ENCODE results near the gene THADA. TPM values are rescaled to one million over a fixed set of nuclear protein-coding genes. Genes with fewer than 3 reads are reported as not detected.

The THADA gene
- total RNA-seq, 1 experiment from 2014 or later = 20.1 TPM

- Histone ChIP-seq H3K4me1 (ENCODE audit: insufficient read depth, low read length) (no peaks in the 10 kb centered on the region), H3K18ac (ENCODE audit: insufficient read length, low read depth, low read length) (no peak overlapping the region), H3K27me3 (ENCODE audit: insufficient read depth, low read length) (no peaks in the 10 kb centered on the region), H3K79me2 (ENCODE audit: insufficient read depth, low read length) (no peaks in the 10 kb centered on the region), H3K23me2 (ENCODE audit: insufficient read length, low read depth, low read length, poor library complexity, severe bottlenecking) (no peaks in the 10 kb centered on the region), H4K91ac (ENCODE audit: insufficient read length, low read depth, low read length) (no peak overlapping the region), H3K9me3 (ENCODE audit: control insufficient read depth, low read depth, low read length) (no peaks in the 10 kb centered on the region), H2BK5ac (ENCODE audit: insufficient read length, low read length) (no peak overlapping the region), H3K14ac (ENCODE audit: insufficient read depth, low read length) (no peak overlapping the region), H3K27ac (ENCODE audit: insufficient read length, low read depth, low read length) (no peak overlapping the region), H4K20me1 (ENCODE audit: control insufficient read depth, insufficient read depth, insufficient read length) (no peaks in the 10 kb centered on the region), H3K4ac (ENCODE audit: low read depth, low read length) (no peak overlapping the region), H3T11ph (ENCODE audit: low read length) (no peak overlapping the region), H3K23ac (ENCODE audit: insufficient read length, low read depth, low read length) (no peak overlapping the region), H2BK12ac (ENCODE audit: insufficient read length, low read depth, low read length) (no peak overlapping the region), H2AFZ (ENCODE audit: low read length) (no peak overlapping the region), H3K4me2 (ENCODE audit: insufficient read depth, insufficient read length, low read length) (no peak overlapping the region), H2BK15ac (ENCODE audit: low read depth, low read length) (no peak overlapping the region), H3K56ac (ENCODE audit: insufficient read length, low read depth, low read length) (no peak overlapping the region), H2BK120ac (ENCODE audit: low read depth, low read length, poor library complexity, severe bottlenecking) (no peak overlapping the region), H3K79me1 (ENCODE audit: insufficient read depth, low read depth, low read length, poor library complexity, severe bottlenecking) (no peaks in the 10 kb centered on the region), H2AK5ac (ENCODE audit: insufficient read length, low read length) (no peak overlapping the region), H4K5ac (ENCODE audit: insufficient read length, low read depth, low read length) (no peak overlapping the region), H3K9ac (ENCODE audit: extremely low read depth, insufficient read length, low read length) (no peak overlapping the region), H4K8ac (replicated peaks; ENCODE audit: insufficient read length, low read depth, low read length) (peak overlapping the region; percentile 27), H2BK20ac (ENCODE audit: low read depth, low read length, poor library complexity, severe bottlenecking) (no peak overlapping the region)
- H3K36me3 Mint-ChIP-seq (ENCODE audit: insufficient read depth in 1 of 3, low read depth in 3 of 3) = peaks cover 0 to 9% (median 4%) of the 10 kb centered on the region in 3 experiments; a peak in 2 of 7 replicates
- no peak overlapping the region for H3K4me3 Mint-ChIP-seq
- H3K27ac Mint-ChIP-seq = no peak overlapping the region; a peak in 1 of 7 replicates
- no peaks in the 10 kb centered on the region for H3K9me3 Mint-ChIP-seq
- DNase-seq = no peak
- H3K27me3 Mint-ChIP-seq (ENCODE audit: low read depth) = no peaks in the 10 kb centered on the region
- TF ChIP-seq CTCF (conservative IDR thresholded peaks at IDR 0.05) = no peak
- H3K4me1 Mint-ChIP-seq = no peaks in the 10 kb centered on the region; a peak in 1 of 4 replicates
- no CpG with 5 or more reads among the region's 6 CpGs for WGBS (ENCODE audit: extremely low coverage, insufficient read length, low lambda C conversion rate)
Measured at GRCh38 chr2:43424262-43425207, 171.3 kb downstream of the THADA start.

All from H9 (cell line).